Measurements from ENCODE around the gene AP1B1.

GRCh38 chr22:29298641-29299040, 89.7 kb downstream of the AP1B1 start:
- no peak for TF ChIP-seq EZH2 (IDR thresholded peaks at IDR 0.05; ENCODE audit: borderline replicate concordance, insufficient read depth, low read depth, low read length, poor library complexity, severe bottlenecking)
- TF ChIP-seq CTCF (IDR thresholded peaks at IDR 0.05) = no peak

Data from B cell (primary cell).